Natural killer cell (primary cell): Measurements from ENCODE around the gene KLHL14. TPM values are rescaled to one million over a fixed set of nuclear protein-coding genes. Genes with fewer than 3 reads are reported as not detected.

Source experiments
- ATAC-seq, 3 donors: fragments of 150-1000 bp in 2 of 3; fragments of 200-7000 bp in 1 of 3; cut with Tn5 transposase; 1 replicate in 1 of 3; 2 replicates in 2 of 3; pipeline ENCODE4 v1.10.0; 2021; ENCODE audit warnings: mild to moderate bottlenecking in 2 of 3, moderate library complexity in 2 of 3
- DNase-seq, 2 donors: peaks; one replicate each; pipeline versions ENCODE4 v3.0.0 to v3.0.0-alpha.2; 2013 to 2021; ENCODE audit warnings: mixed read lengths in 1 of 2
- H3K27ac ChIP-seq: one replicate; pipeline ENCODE4 v1.5.1; 2013; ENCODE audit warnings: mild to moderate bottlenecking, low read length
- H3K27me3 ChIP-seq: one replicate; pipeline ENCODE4 v1.6.1; 2013; ENCODE audit warnings: low read length; ENCODE audit not compliant: control insufficient read depth, insufficient read depth
- H3K36me3 ChIP-seq: one replicate; pipeline ENCODE4 v1.6.1; 2013; ENCODE audit warnings: low read length; ENCODE audit not compliant: control insufficient read depth, insufficient read depth
- H3K4me1 ChIP-seq: one replicate; pipeline ENCODE4 v1.6.1; 2013; ENCODE audit warnings: low read length; ENCODE audit not compliant: control insufficient read depth, insufficient read depth
- H3K4me3 ChIP-seq: one replicate; pipeline ENCODE4 v1.5.1; 2013; ENCODE audit warnings: low read length
- H3K9me3 ChIP-seq: one replicate; pipeline ENCODE4 v1.6.1; 2013; ENCODE audit warnings: low read length; ENCODE audit not compliant: control insufficient read depth, insufficient read depth
- H3K27ac Mint-ChIP-seq, 2 donors: one replicate each; pipeline ENCODE4 v1.8.0; 2022; ENCODE audit warnings: mild to moderate bottlenecking in 2 of 2, mixed read lengths in 2 of 2, moderate library complexity in 1 of 2
- H3K27me3 Mint-ChIP-seq, 2 donors: one replicate each; pipeline ENCODE4 v1.8.0; 2022; ENCODE audit warnings: low read depth in 2 of 2, mixed read lengths in 2 of 2
- H3K36me3 Mint-ChIP-seq: one replicate; pipeline ENCODE4 v1.8.0; 2022; ENCODE audit warnings: mixed read lengths
- H3K4me1 Mint-ChIP-seq, 2 donors: one replicate each; pipeline ENCODE4 v1.8.0; 2022; ENCODE audit warnings: mixed read lengths in 2 of 2
- H3K4me3 Mint-ChIP-seq: one replicate; pipeline ENCODE4 v1.8.0; 2022; ENCODE audit warnings: mild to moderate bottlenecking, moderate library complexity, mixed read lengths
- H3K9me3 Mint-ChIP-seq, 2 donors: one replicate each; pipeline ENCODE4 v1.8.0; 2022; ENCODE audit warnings: mixed read lengths in 2 of 2
- WGBS: methylation state at CpG from one replicate; pipeline ENCODE4 v1.1.7; 2013; ENCODE audit warnings: missing lambda C conversion rate; ENCODE audit not compliant: insufficient coverage; 5-methylcytosine and 5-hydroxymethylcytosine counted together
- intact Hi-C: fragments of 100-400 bp; cut with micrococcal nuclease; formaldehyde crosslinking; loops from one replicate; pipeline ENCODE4 v1.14.2; 2022
- total RNA-seq, 4 donors: library from RNA; stranded (reverse); fragments of 120-200 nt in 1 of 4; gene quantifications; one replicate each; pipeline versions ENCODE4 v1.2.3 to v1.2.4, GENCODE V29; 2013 to 2022
- TF ChIP-seq, protein P1 (sequence below): fragments of 200-600 bp; IDR thresholded peaks from one replicate; pipeline ENCODE4 v1.8.0; 2022; ENCODE audit warnings: antibody characterized with exemption

The KLHL14 gene
- total RNA-seq, 3 donors from 2014 or later (not counting 1 experiment from before 2014, with no cell fraction given): 0.26 to 0.28 TPM; not detected in 1

- H3K36me3 Mint-ChIP-seq: no peaks in the 10 kb centered on the region
- Histone ChIP-seq H3K27me3 (no peaks in the 10 kb centered on the region), H3K4me1 (no peaks in the 10 kb centered on the region), H3K4me3 (no peak overlapping the region), H3K36me3 (no peaks in the 10 kb centered on the region), H3K9me3 (no peaks in the 10 kb centered on the region), H3K27ac (no peak overlapping the region)
- ATAC-seq: no peak
- TF ChIP-seq, protein P1, sequence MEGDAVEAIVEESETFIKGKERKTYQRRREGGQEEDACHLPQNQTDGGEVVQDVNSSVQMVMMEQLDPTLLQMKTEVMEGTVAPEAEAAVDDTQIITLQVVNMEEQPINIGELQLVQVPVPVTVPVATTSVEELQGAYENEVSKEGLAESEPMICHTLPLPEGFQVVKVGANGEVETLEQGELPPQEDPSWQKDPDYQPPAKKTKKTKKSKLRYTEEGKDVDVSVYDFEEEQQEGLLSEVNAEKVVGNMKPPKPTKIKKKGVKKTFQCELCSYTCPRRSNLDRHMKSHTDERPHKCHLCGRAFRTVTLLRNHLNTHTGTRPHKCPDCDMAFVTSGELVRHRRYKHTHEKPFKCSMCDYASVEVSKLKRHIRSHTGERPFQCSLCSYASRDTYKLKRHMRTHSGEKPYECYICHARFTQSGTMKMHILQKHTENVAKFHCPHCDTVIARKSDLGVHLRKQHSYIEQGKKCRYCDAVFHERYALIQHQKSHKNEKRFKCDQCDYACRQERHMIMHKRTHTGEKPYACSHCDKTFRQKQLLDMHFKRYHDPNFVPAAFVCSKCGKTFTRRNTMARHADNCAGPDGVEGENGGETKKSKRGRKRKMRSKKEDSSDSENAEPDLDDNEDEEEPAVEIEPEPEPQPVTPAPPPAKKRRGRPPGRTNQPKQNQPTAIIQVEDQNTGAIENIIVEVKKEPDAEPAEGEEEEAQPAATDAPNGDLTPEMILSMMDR: no peak
- no CpG with 5 or more reads among the region's 2 CpGs for WGBS
- H3K9me3 Mint-ChIP-seq: no peaks in the 10 kb centered on the region
- no peak overlapping the region for H3K4me3 Mint-ChIP-seq
- no peak for DNase-seq
- no peaks in the 10 kb centered on the region for H3K4me1 Mint-ChIP-seq
- no peaks in the 10 kb centered on the region for H3K27me3 Mint-ChIP-seq
- intact Hi-C loops: no loop called here
- no peak overlapping the region for H3K27ac Mint-ChIP-seq
These were observed 13.1 kb downstream of the KLHL14 start for GRCh38 chr18:32759611-32760167.

DNA sequence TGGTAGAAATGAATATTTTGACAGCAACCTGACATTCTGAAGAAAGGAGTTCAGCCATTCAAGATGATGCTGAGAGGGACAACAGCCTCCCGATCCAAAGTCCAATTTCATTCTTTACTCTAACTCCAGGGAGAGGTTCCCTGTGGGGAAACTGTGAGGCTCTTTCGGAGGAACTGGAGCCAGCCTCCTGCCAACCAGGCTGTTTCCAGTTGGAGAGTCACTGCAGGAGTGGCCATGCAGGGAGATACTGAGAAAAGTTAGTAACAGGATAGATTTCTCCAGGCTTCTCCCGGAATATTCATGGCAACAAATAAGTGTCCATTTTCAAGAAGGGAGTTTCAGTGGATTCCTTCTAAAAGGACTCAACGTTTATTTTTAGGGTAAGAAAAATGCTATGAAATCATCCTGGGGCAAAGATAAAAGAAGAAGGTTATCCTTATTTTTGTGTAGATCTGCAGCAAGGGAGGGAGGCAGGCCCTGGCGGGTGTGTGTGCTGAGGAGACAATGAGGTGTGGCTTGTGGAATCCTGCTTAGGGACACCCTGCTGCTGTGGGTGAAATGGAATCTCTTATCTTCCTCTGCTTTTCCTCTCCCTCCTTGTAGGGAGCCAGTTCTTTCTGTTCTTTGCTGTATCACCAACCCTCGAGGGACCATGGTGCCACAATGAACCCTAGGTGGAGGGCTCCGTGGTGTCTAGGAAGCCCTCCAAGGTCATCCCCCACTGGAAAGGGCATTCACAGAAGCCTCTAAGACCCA is 18.1 kb downstream of the KLHL14 start:
- Histone ChIP-seq H3K9me3 (no peaks in the 10 kb centered on the region), H3K27ac (no peak overlapping the region), H3K4me3 (no peak overlapping the region), H3K27me3 (no peaks in the 10 kb centered on the region), H3K36me3 (no peaks in the 10 kb centered on the region), H3K4me1 (no peaks in the 10 kb centered on the region)
- intact Hi-C loops: no loop called here
- Mint-ChIP-seq H3K27me3 (no peaks in the 10 kb centered on the region), H3K36me3 (no peaks in the 10 kb centered on the region), H3K4me3 (no peak overlapping the region), H3K27ac (no peak overlapping the region), H3K9me3 (no peaks in the 10 kb centered on the region), H3K4me1 (no peaks in the 10 kb centered on the region)
- TF ChIP-seq, protein P1: no peak
- WGBS: 55% methylated on average over 6 of the region's 7 CpGs
- DNase-seq (no peak), ATAC-seq (no peak)

DNA sequence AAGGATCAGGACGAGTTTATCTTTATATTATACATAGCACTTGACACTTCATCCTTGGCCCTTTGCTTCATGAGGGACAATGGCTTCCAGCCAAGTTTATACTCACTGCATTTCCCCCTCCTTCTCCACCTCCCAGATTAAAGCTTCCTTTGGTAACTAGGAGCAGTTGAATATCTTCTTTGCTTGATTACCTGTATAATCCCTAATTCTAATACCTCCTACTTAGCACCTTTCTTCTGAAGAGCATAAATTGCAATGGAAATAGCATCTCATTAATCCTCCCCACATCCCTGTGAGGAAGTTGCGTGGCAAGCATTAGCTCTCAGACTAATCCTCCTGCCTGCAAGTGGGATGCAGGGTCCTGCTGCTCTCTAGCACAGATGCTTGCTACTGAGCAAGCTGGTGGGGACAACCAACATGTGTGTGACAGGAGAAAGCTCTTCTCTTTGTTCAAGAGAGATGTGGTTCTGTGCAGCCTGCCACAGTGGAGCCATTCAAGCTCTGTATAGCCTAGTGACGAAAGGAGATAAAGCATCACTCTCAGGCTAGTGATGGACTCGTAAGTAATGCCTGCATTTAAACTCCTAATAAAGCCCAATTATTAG is 19.1 kb downstream of the KLHL14 start:
- Histone ChIP-seq H3K27me3 (no peaks in the 10 kb centered on the region), H3K9me3 (no peaks in the 10 kb centered on the region), H3K4me3 (no peak overlapping the region), H3K4me1 (no peaks in the 10 kb centered on the region), H3K27ac (no peak overlapping the region), H3K36me3 (no peaks in the 10 kb centered on the region)
- H3K4me3 Mint-ChIP-seq: no peak overlapping the region
- TF ChIP-seq, protein P1: no peak
- H3K27me3 Mint-ChIP-seq: no peaks in the 10 kb centered on the region
- H3K9me3 Mint-ChIP-seq: peaks cover 0 to 2% of the 10 kb centered on the region in 2 donors
- ATAC-seq (no peak), DNase-seq (no peak)
- H3K4me1 Mint-ChIP-seq: no peaks in the 10 kb centered on the region
- H3K27ac Mint-ChIP-seq: no peak overlapping the region
- no peaks in the 10 kb centered on the region for H3K36me3 Mint-ChIP-seq
- WGBS: 70% methylated on average over 4 of the region's 4 CpGs
- intact Hi-C loops: no loop called here
